Activated naive CD4-positive, alpha-beta T cell treated with anti-CD3 and anti-CD28 coated beads, Interleukin-2, amount 10 ng/mL, durations not matched to agents 7 days and 5 days (primary cell): ENCODE measurements around the gene EPS15.

ENCODE experiments used
- CTCF ChIA-PET: fragments of 350-600 bp; sonication (Branson Sonifier 250); formaldehyde crosslinking; loops from one replicate; lab custom pipeline; 2021; ENCODE audit warnings: antibody characterized with exemption; lab: Charles Lee
- DNase-seq: peaks from one replicate; pipeline ENCODE4 v3.0.0-alpha.2; 2020
- H3K27ac Mint-ChIP-seq: one replicate; pipeline ENCODE4 v1.8.0; 2021; ENCODE audit warnings: mild to moderate bottlenecking, moderate library complexity, mixed read lengths
- H3K27me3 Mint-ChIP-seq: one replicate; pipeline ENCODE4 v1.8.0; 2021; ENCODE audit warnings: mild to moderate bottlenecking, mixed read lengths
- H3K36me3 Mint-ChIP-seq: one replicate; pipeline ENCODE4 v1.8.0; 2021; ENCODE audit warnings: mixed read lengths
- H3K4me1 Mint-ChIP-seq: one replicate; pipeline ENCODE4 v1.8.0; 2021; ENCODE audit warnings: mixed read lengths
- H3K4me3 Mint-ChIP-seq: one replicate; pipeline ENCODE4 v1.8.0; 2021; ENCODE audit warnings: mild to moderate bottlenecking, moderate library complexity, mixed read lengths
- H3K9me3 Mint-ChIP-seq: one replicate; pipeline ENCODE4 v1.8.0; 2021; ENCODE audit warnings: mixed read lengths

Gene EPS15

DNA sequence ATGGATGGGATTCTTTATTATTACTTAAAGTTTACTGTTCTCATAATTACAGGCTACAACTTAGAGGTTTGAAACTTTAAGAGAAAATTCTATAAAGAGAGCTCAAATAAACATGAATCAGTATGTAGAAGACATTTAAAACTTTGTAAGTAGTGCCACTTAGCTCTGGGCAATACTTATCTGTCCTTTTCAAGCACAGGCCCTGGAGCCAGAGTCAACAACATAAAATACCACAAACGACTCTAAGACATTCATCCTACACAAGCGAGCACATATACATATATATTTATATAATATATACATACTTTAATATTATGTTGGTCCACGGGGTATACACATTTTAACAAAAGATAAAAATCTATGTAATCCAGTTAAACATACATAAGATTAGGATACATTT, 164.7 kb downstream of the EPS15 start:
- CTCF ChIA-PET = no interaction called here
- no peaks in the 10 kb centered on the region for H3K4me1 Mint-ChIP-seq
- no peak overlapping the region for H3K4me3 Mint-ChIP-seq
- H3K27ac Mint-ChIP-seq = no peak overlapping the region
- no peaks in the 10 kb centered on the region for H3K9me3 Mint-ChIP-seq
- peaks cover 14% of the 10 kb centered on the region for H3K36me3 Mint-ChIP-seq
- H3K27me3 Mint-ChIP-seq = no peaks in the 10 kb centered on the region
- DNase-seq = no peak

DNA sequence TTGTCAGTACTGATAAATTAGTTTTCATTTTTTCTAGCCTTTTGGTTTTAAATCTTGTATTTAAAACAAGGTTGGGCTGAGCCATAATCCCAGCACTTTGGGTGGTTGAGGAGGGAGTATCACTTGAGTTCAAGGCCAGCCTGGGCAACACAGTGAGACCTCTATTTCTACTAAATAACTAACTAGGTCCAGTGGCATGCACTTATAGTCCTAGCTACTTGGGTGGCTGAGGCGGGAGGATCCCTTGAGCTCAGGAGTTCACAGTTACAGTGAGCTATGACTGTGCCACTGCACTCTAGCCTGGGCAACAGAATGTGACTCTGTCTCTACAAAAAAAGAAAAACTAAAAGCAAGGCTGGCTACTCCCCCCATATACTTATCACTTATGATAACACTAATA, 167.2 kb downstream of the EPS15 start:
- Mint-ChIP-seq H3K9me3 (no peaks in the 10 kb centered on the region), H3K27me3 (no peaks in the 10 kb centered on the region), H3K27ac (no peak overlapping the region), H3K4me1 (no peaks in the 10 kb centered on the region), H3K4me3 (no peak overlapping the region), H3K36me3 (peaks cover 14% of the 10 kb centered on the region)
- CTCF ChIA-PET = interaction anchor here (0.7 kb wide), 1 partner anchor 25 kb away, joined by 3 read pairs; no protein-coding TSS in a partner anchor
- DNase-seq = no peak

DNA sequence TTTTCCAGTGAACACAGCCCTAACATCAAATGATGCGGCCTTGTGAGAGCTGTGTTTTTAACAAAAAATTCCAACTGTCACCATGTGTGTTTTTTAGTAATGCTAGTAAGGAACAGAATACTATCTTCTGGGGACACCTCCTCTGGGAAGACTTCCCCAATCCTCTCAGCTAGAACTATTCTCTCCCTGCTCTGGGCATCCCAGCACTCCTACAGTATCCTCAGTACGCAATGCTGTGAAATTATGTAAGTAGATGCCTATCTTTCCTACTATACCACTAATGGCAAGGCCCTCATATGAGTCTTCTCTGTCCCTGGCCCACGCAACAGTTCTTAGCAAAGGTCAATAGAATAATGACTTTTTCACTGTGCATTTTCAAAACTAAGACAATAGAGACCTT, 169.2 kb downstream of the EPS15 start:
- Mint-ChIP-seq H3K36me3 (peaks cover under 1% of the 10 kb centered on the region), H3K27me3 (peaks cover 19% of the 10 kb centered on the region), H3K9me3 (no peaks in the 10 kb centered on the region), H3K27ac (no peak overlapping the region), H3K4me1 (no peaks in the 10 kb centered on the region), H3K4me3 (no peak overlapping the region)
- CTCF ChIA-PET = no interaction called here
- no peak for DNase-seq

DNA sequence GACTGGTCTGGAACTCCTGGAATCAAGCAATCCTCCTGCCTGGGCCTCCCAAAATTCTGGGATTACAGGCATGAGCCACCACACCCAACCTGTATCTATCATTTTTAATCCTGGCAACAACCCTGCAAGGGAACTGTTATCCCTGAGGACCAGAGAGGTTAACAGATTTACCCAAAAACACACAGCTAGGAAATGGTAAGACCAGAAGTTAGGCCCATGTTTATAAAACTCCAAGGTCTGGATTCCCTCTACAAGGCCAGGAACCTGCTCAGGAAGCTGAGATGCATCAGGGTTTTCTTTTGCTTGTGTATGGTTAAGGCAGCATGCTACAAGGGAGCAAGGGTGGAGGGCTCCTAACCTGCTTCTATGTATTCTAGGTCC, 170.9 kb downstream of the EPS15 start:
- Mint-ChIP-seq H3K4me1 (no peaks in the 10 kb centered on the region), H3K27me3 (peaks cover 37% of the 10 kb centered on the region), H3K36me3 (no peaks in the 10 kb centered on the region), H3K27ac (no peak overlapping the region), H3K4me3 (no peak overlapping the region), H3K9me3 (no peaks in the 10 kb centered on the region)
- CTCF ChIA-PET = interaction anchor here (1.3 kb wide), 1 partner anchor 51 kb away, joined by 4 read pairs; no protein-coding TSS in a partner anchor
- DNase-seq = no peak

DNA sequence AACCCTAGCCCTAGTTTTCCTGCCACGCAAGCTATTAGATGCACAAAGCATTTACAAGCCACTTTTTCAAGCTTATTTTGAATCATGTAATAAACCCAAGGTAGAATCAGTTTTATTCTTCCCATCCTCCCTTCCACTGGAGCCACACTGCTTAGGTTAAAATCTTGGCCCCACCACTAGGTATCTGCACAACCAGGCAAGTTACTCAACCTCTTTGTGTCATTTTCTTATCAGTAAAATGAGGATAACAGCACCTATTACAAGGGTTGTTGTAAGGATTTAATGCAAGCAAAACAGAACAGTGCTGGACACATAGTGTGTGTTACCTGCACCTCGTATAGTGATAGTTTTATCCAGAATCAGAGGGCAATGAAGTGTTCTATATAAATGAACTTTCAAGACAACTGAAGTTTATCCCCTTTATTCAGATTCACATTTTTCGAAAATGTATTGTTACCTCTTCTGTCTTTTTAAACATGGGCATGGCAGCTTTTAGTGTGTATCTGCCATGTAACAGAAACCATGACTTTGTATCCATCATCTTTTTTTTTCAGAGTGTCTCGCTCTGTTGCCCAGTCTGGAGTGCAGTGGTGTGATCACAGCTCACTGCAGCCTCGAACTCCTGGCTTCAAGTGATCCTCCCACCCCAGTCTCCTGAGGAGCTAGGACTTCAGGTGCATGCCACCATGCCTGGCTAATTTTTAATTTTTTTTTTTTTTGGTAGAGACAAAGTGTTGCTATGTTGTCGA, 171.5 kb downstream of the EPS15 start:
- Mint-ChIP-seq H3K27ac (no peak overlapping the region), H3K4me1 (no peaks in the 10 kb centered on the region), H3K36me3 (no peaks in the 10 kb centered on the region), H3K4me3 (no peak overlapping the region), H3K27me3 (peaks cover 42% of the 10 kb centered on the region), H3K9me3 (no peaks in the 10 kb centered on the region)
- DNase-seq = no peak
- CTCF ChIA-PET = interaction anchor here (0.9 to 1.3 kb wide), 3 partner anchors 51 to 421 kb away, joined by 3 to 4 read pairs (median 3); no protein-coding TSS in a partner anchor

DNA sequence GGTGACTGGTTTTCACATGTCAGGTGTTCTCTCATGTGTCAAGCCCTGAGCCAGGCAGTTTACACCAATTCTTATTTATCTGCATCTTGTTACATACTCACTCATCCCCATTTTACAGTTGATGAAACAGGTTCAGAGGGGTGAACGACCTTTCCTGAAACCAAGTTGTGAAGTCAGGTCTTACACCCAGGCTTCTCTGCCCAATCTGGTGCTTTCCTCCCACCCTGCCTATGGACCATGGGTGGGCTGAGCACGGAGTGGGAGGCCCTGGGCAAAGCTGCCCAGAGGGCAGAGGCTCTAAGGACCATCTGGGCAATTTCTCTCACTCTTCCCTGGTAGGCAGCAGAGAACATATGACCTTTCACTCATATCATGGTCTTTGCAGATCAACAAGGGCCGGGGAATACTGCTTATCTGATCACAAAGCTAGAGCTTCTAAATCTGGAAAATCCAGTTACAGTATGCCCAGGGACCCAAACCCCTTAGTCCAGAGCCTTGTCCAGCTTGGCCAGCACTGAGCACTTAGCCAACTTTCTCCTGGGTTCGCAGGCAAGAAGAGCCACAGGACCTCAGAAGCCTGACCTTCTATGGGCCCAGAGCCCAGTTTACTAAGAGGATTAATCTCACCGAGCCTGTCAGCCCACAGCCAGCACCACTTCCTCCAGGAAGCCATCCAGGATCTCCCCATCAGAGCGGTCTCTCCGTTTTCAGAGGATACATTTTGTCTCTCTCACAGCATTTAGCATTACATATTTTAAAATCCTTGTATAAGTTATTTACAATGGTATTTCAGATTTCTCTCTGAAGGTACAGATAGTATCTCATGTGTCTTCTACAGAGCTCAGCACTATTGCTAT, 172.8 kb downstream of the EPS15 start:
- Mint-ChIP-seq H3K4me3 (no peak overlapping the region), H3K27me3 (peaks cover 54% of the 10 kb centered on the region)
- CTCF ChIA-PET = interaction anchor here (0.9 to 1.2 kb wide), 2 partner anchors 189 to 423 kb away, joined by 3 read pairs; no protein-coding TSS in a partner anchor

DNA sequence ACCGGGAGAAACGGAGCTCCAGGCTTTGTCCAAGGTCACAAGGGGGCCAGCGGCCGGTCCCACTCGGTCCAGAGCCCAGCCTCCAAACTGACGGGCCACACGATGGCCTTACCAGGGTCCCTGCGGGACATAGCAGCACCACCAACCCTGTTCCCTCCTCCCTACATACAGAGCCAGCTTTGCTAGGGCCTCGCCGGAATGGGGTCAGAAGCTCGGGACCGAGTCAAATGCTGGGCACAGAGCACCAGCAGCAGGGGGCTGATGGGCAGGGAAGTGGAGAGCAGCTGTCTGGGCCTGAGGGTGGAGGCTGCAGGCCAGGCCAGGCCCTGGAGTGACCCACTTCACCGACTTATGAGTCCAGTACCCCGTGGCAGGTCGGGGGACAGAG, 173.8 kb downstream of the EPS15 start:
- Mint-ChIP-seq H3K4me3 (no peak overlapping the region), H3K36me3 (no peaks in the 10 kb centered on the region), H3K27me3 (peaks cover 57% of the 10 kb centered on the region), H3K4me1 (no peaks in the 10 kb centered on the region), H3K9me3 (no peaks in the 10 kb centered on the region), H3K27ac (no peak overlapping the region)
- no peak for DNase-seq
- CTCF ChIA-PET = interaction anchor here (0.8 kb wide), 1 partner anchor 11 kb away, joined by 4 read pairs; no protein-coding TSS in a partner anchor

More for the DNA sequence above, 172.8 kb downstream of the EPS15 start:
- no peak for DNase-seq
- Mint-ChIP-seq H3K9me3 (no peaks in the 10 kb centered on the region), H3K36me3 (no peaks in the 10 kb centered on the region), H3K27ac (no peak overlapping the region), H3K4me1 (no peaks in the 10 kb centered on the region)

DNA sequence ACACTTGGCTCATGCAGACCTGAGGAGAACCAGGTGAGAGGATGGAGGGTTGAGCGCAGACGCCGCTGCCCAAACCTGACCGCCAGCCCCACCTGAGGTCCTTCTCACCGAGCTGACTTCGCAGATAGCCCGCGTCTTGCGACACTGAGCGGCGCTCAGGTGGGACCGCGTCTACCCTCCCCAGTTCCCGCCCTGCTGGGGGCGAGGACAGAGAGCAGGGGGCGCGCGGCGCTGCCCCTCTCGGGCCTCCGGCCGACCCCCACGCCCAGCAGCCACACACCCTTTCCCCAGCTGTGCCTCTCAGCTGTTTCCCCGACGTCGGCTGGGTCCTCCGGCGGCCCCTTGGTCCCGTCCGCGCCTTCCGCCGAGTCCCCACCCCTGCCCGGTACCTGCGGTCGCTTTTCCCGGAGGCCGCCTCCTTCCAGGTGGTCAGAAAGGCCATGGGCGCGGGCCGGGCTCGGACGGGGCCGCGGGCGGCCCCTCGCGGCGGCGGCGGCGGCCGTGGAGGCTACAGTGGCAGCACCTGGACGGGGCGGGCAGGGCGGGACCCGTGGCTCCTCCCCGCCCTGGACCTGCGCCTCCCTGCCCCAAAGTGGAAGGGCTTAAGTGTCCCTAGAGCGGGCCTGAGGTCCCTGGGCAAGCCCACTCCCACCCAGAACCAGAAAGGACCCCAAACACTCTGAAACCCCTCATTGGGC, 174.3 kb downstream of the EPS15 start:
- no peak overlapping the region for H3K27ac Mint-ChIP-seq
- no peaks in the 10 kb centered on the region for H3K4me1 Mint-ChIP-seq
- H3K9me3 Mint-ChIP-seq = no peaks in the 10 kb centered on the region
- H3K36me3 Mint-ChIP-seq = no peaks in the 10 kb centered on the region
- CTCF ChIA-PET = interaction anchor here (0.8 kb wide), 1 partner anchor 11 kb away, joined by 4 read pairs; no protein-coding TSS in a partner anchor
- no peak for DNase-seq
- peaks cover 60% of the 10 kb centered on the region for H3K27me3 Mint-ChIP-seq
- no peak overlapping the region for H3K4me3 Mint-ChIP-seq

DNA sequence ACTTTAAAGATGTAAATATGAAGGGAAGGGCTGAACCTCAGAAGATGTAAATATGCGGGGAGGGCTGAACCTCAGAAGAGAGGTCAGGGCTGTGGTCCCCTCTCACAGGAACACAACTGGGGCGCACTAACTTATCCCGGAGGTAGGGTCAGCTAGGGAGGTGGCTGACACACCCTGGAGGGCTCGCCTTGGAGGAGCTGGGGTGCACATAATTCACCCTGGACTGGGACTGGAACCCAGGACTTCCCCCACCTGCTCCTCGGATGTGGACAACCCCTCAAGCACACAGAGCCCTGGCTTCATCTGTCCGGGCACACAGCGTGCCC, 174.8 kb downstream of the EPS15 start:
- H3K27me3 Mint-ChIP-seq = peaks cover 60% of the 10 kb centered on the region
- H3K36me3 Mint-ChIP-seq = no peaks in the 10 kb centered on the region
- no peak overlapping the region for H3K4me3 Mint-ChIP-seq
- H3K9me3 Mint-ChIP-seq = no peaks in the 10 kb centered on the region
- H3K4me1 Mint-ChIP-seq = no peaks in the 10 kb centered on the region
- DNase-seq = no peak
- no peak overlapping the region for H3K27ac Mint-ChIP-seq
- CTCF ChIA-PET = no interaction called here

DNA sequence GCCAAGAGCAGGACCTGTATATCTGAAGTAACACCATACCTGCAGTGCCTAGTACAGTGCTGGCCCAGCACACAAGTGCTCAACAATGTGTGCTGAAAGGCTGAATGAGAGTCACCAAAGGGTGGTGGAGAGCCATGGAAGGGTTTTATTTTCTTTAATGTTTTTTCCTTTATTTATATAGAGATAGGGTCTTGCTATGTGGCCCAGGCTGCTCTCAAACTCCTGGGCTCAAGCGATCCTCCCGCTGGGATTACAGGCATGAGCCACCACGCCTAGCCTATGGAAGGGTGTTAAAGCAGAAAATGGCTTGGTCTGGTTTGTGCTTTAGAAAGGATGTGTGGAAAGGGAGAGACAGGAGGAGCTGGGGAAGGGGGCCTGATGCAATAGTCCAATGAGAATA, 175.4 kb downstream of the EPS15 start:
- CTCF ChIA-PET = no interaction called here
- Mint-ChIP-seq H3K4me3 (no peak overlapping the region), H3K4me1 (no peaks in the 10 kb centered on the region), H3K27me3 (peaks cover 64% of the 10 kb centered on the region), H3K36me3 (no peaks in the 10 kb centered on the region), H3K9me3 (no peaks in the 10 kb centered on the region), H3K27ac (no peak overlapping the region)
- DNase-seq = no peak

DNA sequence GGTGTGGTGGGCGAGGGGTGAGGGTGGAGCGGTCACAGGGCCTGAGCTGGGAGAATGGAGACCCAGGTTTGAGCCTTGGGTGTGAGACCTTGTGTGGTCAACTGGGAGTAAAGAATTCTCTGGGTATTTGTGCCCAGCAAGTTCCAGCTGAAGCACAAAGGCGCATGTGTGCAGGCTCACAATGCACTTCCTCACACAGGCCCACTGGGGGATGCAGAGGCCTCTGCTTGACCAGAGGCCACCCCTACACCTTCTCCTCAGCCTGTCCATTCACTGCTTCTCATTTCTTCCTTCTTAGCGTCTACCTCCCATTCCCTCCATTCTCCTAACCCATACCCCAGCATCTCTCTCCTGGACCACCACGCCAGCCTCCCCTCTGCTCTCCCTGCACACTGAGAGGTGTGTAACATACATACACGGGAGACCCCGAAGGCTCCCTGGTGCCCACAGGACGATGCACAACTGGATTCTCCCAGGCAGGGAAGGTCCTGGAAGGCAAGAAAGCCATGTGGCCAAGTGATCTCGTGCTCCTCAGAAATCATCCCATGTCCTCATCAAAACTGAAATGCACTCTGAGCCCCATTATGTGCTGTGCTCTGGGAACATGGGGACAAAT, 176.4 kb downstream of the EPS15 start:
- DNase-seq = no peak
- H3K36me3 Mint-ChIP-seq = no peaks in the 10 kb centered on the region
- no peaks in the 10 kb centered on the region for H3K4me1 Mint-ChIP-seq
- H3K27me3 Mint-ChIP-seq = peaks cover 68% of the 10 kb centered on the region
- H3K27ac Mint-ChIP-seq = no peak overlapping the region
- no peak overlapping the region for H3K4me3 Mint-ChIP-seq
- CTCF ChIA-PET = no interaction called here
- no peaks in the 10 kb centered on the region for H3K9me3 Mint-ChIP-seq

DNA sequence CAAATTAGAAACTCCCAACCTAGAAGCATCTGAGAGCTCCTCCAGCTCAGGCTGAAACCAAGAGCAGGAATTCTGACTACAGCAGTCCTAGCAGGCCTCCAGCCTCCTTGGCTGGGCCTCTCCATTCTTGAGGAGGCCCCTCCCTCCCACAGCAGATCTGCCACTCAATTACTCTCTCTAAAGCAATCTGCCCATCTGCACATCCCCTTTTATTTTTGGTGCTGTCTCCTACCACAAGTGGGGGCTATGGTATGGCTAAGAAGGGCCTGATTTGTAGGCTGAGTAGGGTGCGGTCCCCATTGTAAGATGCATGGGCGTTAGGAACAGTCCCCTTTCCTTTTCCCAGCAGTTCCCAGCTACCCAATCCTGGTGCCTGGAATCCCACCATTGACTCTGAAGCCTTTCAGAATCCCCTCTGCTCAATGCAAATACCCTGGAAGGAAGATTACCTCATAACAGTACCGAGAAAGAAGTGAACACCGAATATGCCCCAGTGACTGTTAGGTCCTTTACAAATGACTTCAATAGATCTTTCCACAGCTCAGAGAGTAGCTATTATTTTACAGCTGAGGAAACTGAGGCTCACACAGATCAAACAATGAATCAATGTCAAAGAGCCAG, 177.1 kb downstream of the EPS15 start:
- Mint-ChIP-seq H3K4me1 (no peaks in the 10 kb centered on the region), H3K9me3 (no peaks in the 10 kb centered on the region), H3K27ac (no peak overlapping the region), H3K36me3 (no peaks in the 10 kb centered on the region), H3K4me3 (no peak overlapping the region), H3K27me3 (peaks cover 68% of the 10 kb centered on the region)
- CTCF ChIA-PET = interaction anchor here (1.1 kb wide), 1 partner anchor 193 kb away, joined by 3 read pairs; no protein-coding TSS in a partner anchor
- DNase-seq = no peak

DNA sequence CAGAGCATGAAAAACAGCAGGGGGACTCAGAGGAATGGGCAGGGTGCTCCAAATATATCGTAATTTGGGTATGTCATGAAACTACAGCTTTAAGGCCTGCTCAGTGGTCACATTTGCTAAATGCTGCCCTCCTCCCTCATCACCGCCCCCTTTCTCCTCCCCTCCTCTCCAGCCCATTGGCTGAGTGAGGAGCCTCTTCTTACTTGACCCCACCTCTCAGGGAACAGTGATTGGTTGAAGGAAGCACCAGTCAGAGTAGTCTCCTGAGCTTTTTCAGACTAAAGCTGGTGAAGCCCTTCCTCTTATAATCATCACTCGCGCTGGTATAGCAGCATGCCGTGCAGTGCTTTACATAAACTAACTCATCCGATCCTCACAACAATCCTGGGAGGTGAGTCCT, 178.7 kb downstream of the EPS15 start:
- CTCF ChIA-PET = no interaction called here
- Mint-ChIP-seq H3K36me3 (no peaks in the 10 kb centered on the region), H3K4me3 (no peak overlapping the region), H3K4me1 (no peaks in the 10 kb centered on the region), H3K27ac (peak overlapping the region; percentile 17), H3K27me3 (peaks cover 54% of the 10 kb centered on the region), H3K9me3 (no peaks in the 10 kb centered on the region)
- DNase-seq = no peak
